Thyroid gland (tissue), 4 donors: ENCODE data around the gene TMPRSS5.

Experiments
- CTCF ChIP-seq, 6 experiments: fragments of 200-600 bp in 3 of 6; fragments of 450-650 bp in 3 of 6; sonication (generic) in 3 of 6; IDR thresholded peaks; one replicate each; pipeline ENCODE4 v1.5.1; 2016 to 2019; ENCODE audit warnings: antibody characterized with exemption in 6 of 6, mild to moderate bottlenecking in 2 of 6, inconsistent platforms in 1 of 6, moderate library complexity in 1 of 6
- POLR2A ChIP-seq, 2 donors: fragments of 450-650 bp; IDR thresholded peaks; one replicate each; pipeline ENCODE4 v1.6.1; 2017; ENCODE audit warnings: antibody characterized with exemption in 2 of 2, mild to moderate bottlenecking in 2 of 2, moderate library complexity in 1 of 2

GRCh38 chr11:113677685-113678084 is 28.4 kb downstream of the TMPRSS5 start:
- TF ChIP-seq CTCF (IDR thresholded peaks at IDR 0.05) (no peak), POLR2A (IDR thresholded peaks at IDR 0.05) (no peak)
